HG02852 (cell line): ENCODE measurements around the gene TOR1B.
"Not testable (repeated sequence)": the region's sequence is repeated elsewhere in the genome, so short reads cannot be mapped to it uniquely, and the experiment has no call there.

Source experiments
- ATAC-seq: cut with Tn5 transposase; IDR thresholded peaks from one replicate; pipeline ENCODE4 v1.9.1; 2021; ENCODE audit warnings: mild to moderate bottlenecking, moderate library complexity; ENCODE audit not compliant: unreplicated experiment

Gene TOR1B

GRCh38 chr9:129802833-129803675 is at the start of gene TOR1B:
Gene TOR1B, plus strand, starts transcription at chr9:129803184. Its CDS starts 29 bp downstream, at chr9:129803213.
- peak; percentile 86 for ATAC-seq

GRCh38 chr9:129755151-129755550 is 47.8 kb upstream of the TOR1B start:
- no peak for ATAC-seq

GRCh38 chr9:129756191-129756590 is 46.8 kb upstream of the TOR1B start:
- no peak for ATAC-seq

- ATAC-seq = no peak
These were observed 45.9 kb upstream of the TOR1B start for GRCh38 chr9:129757045-129757444.

GRCh38 chr9:129759319-129759718 is 43.7 kb upstream of the TOR1B start:
- no peak for ATAC-seq

GRCh38 chr9:129759804-129760502 is 43.0 kb upstream of the TOR1B start:
- no peak for ATAC-seq

GRCh38 chr9:129760784-129761183 is 42.2 kb upstream of the TOR1B start:
- ATAC-seq = not testable (repeated sequence)

- ATAC-seq = no peak
These were observed 41.6 kb upstream of the TOR1B start for GRCh38 chr9:129761293-129761900.

- ATAC-seq = no peak
These were observed 41.0 kb upstream of the TOR1B start for GRCh38 chr9:129761901-129762369.

GRCh38 chr9:129762370-129762984 is 40.5 kb upstream of the TOR1B start:
- not testable (repeated sequence) for ATAC-seq

- ATAC-seq = no peak
These were observed 39.7 kb upstream of the TOR1B start for GRCh38 chr9:129762985-129763926.

- no peak for ATAC-seq
These were observed 37.1 kb upstream of the TOR1B start for GRCh38 chr9:129765764-129766317.

- no peak for ATAC-seq
These were observed 34.5 kb upstream of the TOR1B start for GRCh38 chr9:129768486-129768885.

- no peak for ATAC-seq
These were observed 33.3 kb upstream of the TOR1B start for GRCh38 chr9:129769669-129770068.

GRCh38 chr9:129770741-129771140 is 32.2 kb upstream of the TOR1B start:
- ATAC-seq = no peak

GRCh38 chr9:129773262-129774048 is 29.5 kb upstream of the TOR1B start:
- ATAC-seq = no peak

GRCh38 chr9:129774791-129775447 is 28.1 kb upstream of the TOR1B start:
- ATAC-seq = no peak

- no peak for ATAC-seq
These were observed 27.6 kb upstream of the TOR1B start for GRCh38 chr9:129775448-129775798.
